Ramos (cell line): ENCODE results near the gene IFT57.
"Not testable (repeated sequence)": the region's sequence is repeated elsewhere in the genome, so short reads cannot be mapped to it uniquely, and the experiment has no call there.

Experiments used
- in situ Hi-C: fragments of 300-500 bp; cut with MboI; formaldehyde crosslinking; loops from one replicate; pipeline ENCODE4 v1.14.3; 2022; ENCODE audit warnings: low sequenced_read_pairs; ENCODE audit not compliant: unreplicated experiment

Gene IFT57

GRCh38 chr3:108221911-108222852 is at the start of gene IFT57:
IFT57 (minus strand) TSS chr3:108222424; CDS start chr3:108222322, 102 bp downstream.
- in situ Hi-C loops: no loop called here

- in situ Hi-C loops: no loop called here
Observed at GRCh38 chr3:108271626-108272025, 49.4 kb upstream of the IFT57 start.

GRCh38 chr3:108268235-108268634 is 46.0 kb upstream of the IFT57 start:
- in situ Hi-C loops: not testable (repeated sequence)

GRCh38 chr3:108264534-108265298 is 42.5 kb upstream of the IFT57 start:
- in situ Hi-C loops: not testable (repeated sequence)

GRCh38 chr3:108255131-108255530 is 32.9 kb upstream of the IFT57 start:
- in situ Hi-C loops: no loop called here

- in situ Hi-C loops: no loop called here
Observed at GRCh38 chr3:108251844-108252243, 29.6 kb upstream of the IFT57 start.

GRCh38 chr3:108251265-108251664 is 29.0 kb upstream of the IFT57 start:
- in situ Hi-C loops: no loop called here

GRCh38 chr3:108250626-108251025 is 28.4 kb upstream of the IFT57 start:
- in situ Hi-C loops: no loop called here

- in situ Hi-C loops: no loop called here
Observed at GRCh38 chr3:108243243-108243642, 21.0 kb upstream of the IFT57 start.

- in situ Hi-C loops: no loop called here
Observed at GRCh38 chr3:108242776-108243175, 20.6 kb upstream of the IFT57 start.

- in situ Hi-C loops: no loop called here
Observed at GRCh38 chr3:108241721-108242120, 19.5 kb upstream of the IFT57 start.

- in situ Hi-C loops: no loop called here
Observed at GRCh38 chr3:108241146-108241545, 18.9 kb upstream of the IFT57 start.

GRCh38 chr3:108239082-108239481 is 16.9 kb upstream of the IFT57 start:
- in situ Hi-C loops: no loop called here

GRCh38 chr3:108235290-108235689 is 13.1 kb upstream of the IFT57 start:
- in situ Hi-C loops: no loop called here

GRCh38 chr3:108234387-108234957 is 12.2 kb upstream of the IFT57 start:
- in situ Hi-C loops: no loop called here

- in situ Hi-C loops: no loop called here
Observed at GRCh38 chr3:108228286-108228685, 6.1 kb upstream of the IFT57 start.

GRCh38 chr3:108227131-108227530 is 4.9 kb upstream of the IFT57 start:
- in situ Hi-C loops: no loop called here

- in situ Hi-C loops: no loop called here
Observed at GRCh38 chr3:108225221-108225620, 3.0 kb upstream of the IFT57 start.

GRCh38 chr3:108223928-108224327 is 1.7 kb upstream of the IFT57 start:
- in situ Hi-C loops: no loop called here

- in situ Hi-C loops: no loop called here
Observed at GRCh38 chr3:108222853-108223565, 785 bp upstream of the IFT57 start.
